CD4-positive, alpha-beta T cell (primary cell): ENCODE results near the gene ASB18. TPM values are rescaled to one million over a fixed set of nuclear protein-coding genes. Genes with fewer than 3 reads are reported as not detected.

Experiments
- ATAC-seq: fragments of 200-7000 bp; cut with Tn5 transposase; one replicate; pipeline ENCODE4 v1.10.0; 2022; ENCODE audit warnings: mild to moderate bottlenecking; ENCODE audit not compliant: poor library complexity
- CTCF ChIA-PET: fragments of 350-600 bp; sonication (Branson Sonifier 250); formaldehyde crosslinking; loops from one replicate; lab custom pipeline; 2021; ENCODE audit warnings: antibody characterized with exemption, inconsistent platforms; lab: Charles Lee
- POLR2A ChIA-PET: fragments of 350-600 bp; sonication (Branson Sonifier 250); formaldehyde crosslinking; loops from one replicate; lab custom pipeline; 2021; ENCODE audit warnings: antibody characterized with exemption, inconsistent platforms; lab: Charles Lee
- DNase-seq, 14 experiments: peaks; one replicate each; pipeline ENCODE4 v3.0.0-alpha.2; 2013 to 2020; ENCODE audit warnings: mixed read lengths in 2 of 14
- H3K27ac ChIP-seq, 2 donors: one replicate each; pipeline versions ENCODE4 v1.5.1 to v1.7.0; 2013; ENCODE audit warnings: low read length in 2 of 2, low read depth in 1 of 2, mild to moderate bottlenecking in 1 of 2
- H3K27me3 ChIP-seq, 2 experiments: 1 replicate in 1 of 2; 2 replicates in 1 of 2; pipeline versions ENCODE4 v1.6.1 to v1.7.0; 2013; ENCODE audit warnings: low read length in 2 of 2, control low read depth in 1 of 2, mild to moderate bottlenecking in 1 of 2, moderate library complexity in 1 of 2; ENCODE audit not compliant: insufficient read depth in 2 of 2, control insufficient read depth in 1 of 2
- H3K36me3 ChIP-seq: one replicate; pipeline ENCODE4 v1.6.1; 2013; ENCODE audit warnings: low read length, control low read depth; ENCODE audit not compliant: insufficient read depth
- H3K4me1 ChIP-seq: one replicate; pipeline ENCODE4 v1.6.1; 2013; ENCODE audit warnings: low read length, control low read depth; ENCODE audit not compliant: insufficient read depth
- H3K4me3 ChIP-seq: one replicate; pipeline ENCODE4 v1.5.1; 2013; ENCODE audit warnings: mild to moderate bottlenecking, low read length, moderate library complexity
- H3K9me3 ChIP-seq, 2 experiments: 1 replicate in 1 of 2; 2 replicates in 1 of 2; pipeline versions ENCODE4 v1.6.1 to v1.7.0; 2013; ENCODE audit warnings: low read length in 2 of 2, mild to moderate bottlenecking in 2 of 2, control low read depth in 1 of 2, moderate library complexity in 1 of 2; ENCODE audit not compliant: control insufficient read depth in 1 of 2, insufficient read depth in 1 of 2
- H3K27ac Mint-ChIP-seq: one replicate; pipeline ENCODE4 v1.8.0; 2020; ENCODE audit warnings: mixed read lengths
- H3K27me3 Mint-ChIP-seq: one replicate; pipeline ENCODE4 v1.8.0; 2021; ENCODE audit warnings: mixed read lengths
- H3K36me3 Mint-ChIP-seq: one replicate; pipeline ENCODE4 v1.8.0; 2021; ENCODE audit warnings: low read depth, mixed read lengths
- H3K4me1 Mint-ChIP-seq: one replicate; pipeline ENCODE4 v1.8.0; 2021; ENCODE audit warnings: low read depth, mixed read lengths
- H3K4me3 Mint-ChIP-seq: one replicate; pipeline ENCODE4 v1.8.0; 2020; ENCODE audit warnings: mild to moderate bottlenecking, mixed read lengths
- H3K9me3 Mint-ChIP-seq: one replicate; pipeline ENCODE4 v1.8.0; 2020; ENCODE audit warnings: mixed read lengths
- intact Hi-C, 2 experiments: fragments of 100-400 bp; cut with DNase I in 1 of 2; cut with micrococcal nuclease in 1 of 2; formaldehyde crosslinking; loops; one replicate each; pipeline versions ENCODE4 v1.15.1 to v1.9.0; 2023 to 2025; cut with DNase I, micrococcal nuclease
- total RNA-seq, 174 experiments: library from RNA in 2 of 174; stranded (reverse) in 2 of 174; gene quantifications; one replicate each; pipeline ENCODE4 v1.2.3 and lab custom pipeline; 2021 to 2026
- TF ChIP-seq, protein P1 (sequence below): fragments of 200-600 bp; IDR thresholded peaks from one replicate; pipeline ENCODE4 v1.8.0; 2022; ENCODE audit warnings: antibody characterized with exemption, mild to moderate bottlenecking

The ASB18 gene
- total RNA-seq, 2 experiments from 2014 or later: not detected

- DNase-seq (no peak), ATAC-seq (no peak)
- no peak overlapping the region for H3K4me3 ChIP-seq
- no peak overlapping the region for H3K27ac ChIP-seq
- Mint-ChIP-seq H3K27me3 (peaks cover 66% of the 10 kb centered on the region), H3K4me3 (no peak overlapping the region), H3K36me3 (no peaks in the 10 kb centered on the region), H3K4me1 (peaks cover 25% of the 10 kb centered on the region), H3K9me3 (no peaks in the 10 kb centered on the region), H3K27ac (no peak overlapping the region)
- peaks cover 0 to 36% of the 10 kb centered on the region in 2 experiments for H3K9me3 ChIP-seq
- TF ChIP-seq, protein P1, sequence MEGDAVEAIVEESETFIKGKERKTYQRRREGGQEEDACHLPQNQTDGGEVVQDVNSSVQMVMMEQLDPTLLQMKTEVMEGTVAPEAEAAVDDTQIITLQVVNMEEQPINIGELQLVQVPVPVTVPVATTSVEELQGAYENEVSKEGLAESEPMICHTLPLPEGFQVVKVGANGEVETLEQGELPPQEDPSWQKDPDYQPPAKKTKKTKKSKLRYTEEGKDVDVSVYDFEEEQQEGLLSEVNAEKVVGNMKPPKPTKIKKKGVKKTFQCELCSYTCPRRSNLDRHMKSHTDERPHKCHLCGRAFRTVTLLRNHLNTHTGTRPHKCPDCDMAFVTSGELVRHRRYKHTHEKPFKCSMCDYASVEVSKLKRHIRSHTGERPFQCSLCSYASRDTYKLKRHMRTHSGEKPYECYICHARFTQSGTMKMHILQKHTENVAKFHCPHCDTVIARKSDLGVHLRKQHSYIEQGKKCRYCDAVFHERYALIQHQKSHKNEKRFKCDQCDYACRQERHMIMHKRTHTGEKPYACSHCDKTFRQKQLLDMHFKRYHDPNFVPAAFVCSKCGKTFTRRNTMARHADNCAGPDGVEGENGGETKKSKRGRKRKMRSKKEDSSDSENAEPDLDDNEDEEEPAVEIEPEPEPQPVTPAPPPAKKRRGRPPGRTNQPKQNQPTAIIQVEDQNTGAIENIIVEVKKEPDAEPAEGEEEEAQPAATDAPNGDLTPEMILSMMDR: no peak
- peaks cover 9% of the 10 kb centered on the region for H3K4me1 ChIP-seq
- ChIA-PET POLR2A (no interaction called here), CTCF (no interaction called here)
- no peaks in the 10 kb centered on the region for H3K36me3 ChIP-seq
- peaks cover 63 to 91% of the 10 kb centered on the region in 2 experiments for H3K27me3 ChIP-seq
- intact Hi-C loops: no loop called here
Observed at GRCh38 chr2:236169151-236169721, 95.0 kb downstream of the ASB18 start.

DNA sequence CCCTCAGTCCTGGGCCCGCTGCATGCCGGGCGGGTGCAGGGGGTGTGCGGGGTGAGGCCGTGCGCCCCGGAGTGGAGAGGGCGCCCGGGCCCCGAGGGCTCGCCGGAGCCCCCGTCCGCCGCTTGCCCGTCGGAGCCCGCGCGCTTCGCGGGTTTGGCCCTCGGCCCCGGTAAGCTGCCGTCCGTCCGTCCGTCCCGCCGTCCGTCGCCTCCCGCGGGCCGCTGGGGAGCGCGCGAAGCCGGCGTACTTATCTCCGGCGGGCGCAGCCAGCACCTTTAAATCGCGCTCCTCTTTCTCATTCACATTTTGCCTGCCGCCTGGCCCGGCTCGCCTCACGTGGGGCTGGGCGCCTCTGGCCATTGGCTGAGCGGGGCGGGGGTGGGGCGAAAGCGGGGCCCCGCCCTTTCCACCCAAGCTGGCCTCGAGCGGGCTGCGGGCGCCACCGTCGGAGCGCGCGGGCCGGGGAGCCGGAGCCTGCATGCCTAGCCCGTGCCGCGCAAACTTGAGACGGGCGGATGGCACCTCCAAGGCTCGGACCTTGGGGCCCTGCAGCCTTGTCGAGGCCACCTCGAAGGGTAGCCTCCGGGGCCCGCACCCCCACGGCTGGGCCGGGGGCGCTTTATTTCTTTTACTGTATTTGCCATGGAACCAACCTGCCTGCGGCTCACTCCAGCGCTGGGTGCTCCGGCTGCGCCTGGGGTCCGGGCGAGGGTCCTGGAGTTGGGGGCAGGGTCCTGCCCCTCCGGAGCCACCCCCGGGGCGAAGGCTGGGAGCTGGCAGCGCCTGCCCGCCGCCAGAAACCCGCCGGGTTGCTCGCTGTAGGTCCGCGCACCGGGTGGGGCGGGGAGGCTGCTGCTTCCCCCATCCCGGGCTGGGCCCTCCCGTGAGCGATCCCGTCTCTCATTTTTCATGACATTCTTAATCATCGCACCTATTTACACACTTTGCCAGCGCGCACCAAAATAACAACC is 95.8 kb downstream of the ASB18 start, which contains the start of gene GBX2:
GBX2 (minus strand) TSS at position 277 of the 971 bp plus-strand sequence. CDS start 415 bp downstream, outside the sequence.
- Histone ChIP-seq H3K27me3 (peaks cover 60 to 88% of the 10 kb centered on the region in 2 experiments), H3K36me3 (no peaks in the 10 kb centered on the region), H3K4me1 (peaks cover 9% of the 10 kb centered on the region), H3K27ac (no peak within 1 kb of the TSS), H3K9me3 (peaks cover 0 to 32% of the 10 kb centered on the region in 2 experiments), H3K4me3 (no peak within 1 kb of the TSS)
- ATAC-seq (no peak), DNase-seq (no peak)
- Mint-ChIP-seq H3K27ac (no peak within 1 kb of the TSS), H3K4me3 (no peak within 1 kb of the TSS), H3K9me3 (no peaks in the 10 kb centered on the region), H3K36me3 (no peaks in the 10 kb centered on the region), H3K27me3 (peaks cover 58% of the 10 kb centered on the region), H3K4me1 (peaks cover 25% of the 10 kb centered on the region)
- intact Hi-C loops: no loop called here
- CTCF ChIA-PET: no interaction called here
- POLR2A ChIA-PET: no interaction called here
- TF ChIP-seq, protein P1: no peak

- Mint-ChIP-seq H3K4me1 (peaks cover 25% of the 10 kb centered on the region), H3K4me3 (no peak overlapping the region)
- CTCF ChIA-PET: no interaction called here
Observed at GRCh38 chr2:236167297-236168109, 96.7 kb downstream of the ASB18 start.

More at GRCh38 chr2:236167297-236168109, 96.7 kb downstream of the ASB18 start:
- no peak overlapping the region for H3K27ac ChIP-seq
- peaks cover 9% of the 10 kb centered on the region for H3K4me1 ChIP-seq
- no peak overlapping the region for H3K4me3 ChIP-seq
- TF ChIP-seq, protein P1: no peak
- POLR2A ChIA-PET: no interaction called here
- intact Hi-C loops: no loop called here
- no peaks in the 10 kb centered on the region for H3K36me3 Mint-ChIP-seq
- no peaks in the 10 kb centered on the region for H3K9me3 Mint-ChIP-seq
- DNase-seq (no peak), ATAC-seq (no peak)
- peaks cover 62 to 89% of the 10 kb centered on the region in 2 experiments for H3K27me3 ChIP-seq
- H3K27me3 Mint-ChIP-seq: peaks cover 62% of the 10 kb centered on the region
- peaks cover 0 to 29% of the 10 kb centered on the region in 2 experiments for H3K9me3 ChIP-seq
- H3K36me3 ChIP-seq: no peaks in the 10 kb centered on the region
- H3K27ac Mint-ChIP-seq: no peak overlapping the region
